Measurements from ENCODE around the gene C9orf40.

- TF ChIP-seq CTCF (conservative IDR thresholded peaks at IDR 0.05 in 1 of 2, IDR thresholded peaks at IDR 0.05 in 1 of 2; ENCODE audit: low read depth in 1 of 2, low read length in 2 of 2) = no peak
- no peak for TF ChIP-seq EZH2 (IDR thresholded peaks at IDR 0.05; ENCODE audit: low read length, missing control alignments)
Observed at GRCh38 chr9:74935008-74935407, 17.7 kb downstream of the C9orf40 start.

Measured in fibroblast of lung (primary cell).